K562 (cell line): Measurements from ENCODE around the gene CTNS. TPM values are rescaled to one million over a fixed set of nuclear protein-coding genes. Genes with fewer than 3 reads are reported as not detected.

ENCODE experiments used
- ATAC-seq: fragments of 200-7000 bp; cut with Tn5 transposase; 3 replicates; pipeline ENCODE4 v1.9.1; 2020; ENCODE audit warnings: moderate library complexity
- BruUV-seq: library from RNA; stranded (reverse); fragments of 400-500 nt; replicated peaks from 2 replicates; lab custom pipeline; 2021; lab: Mats Ljungman, UMichigan
- CTCF ChIA-PET: fragments of 300-600 bp; formaldehyde crosslinking; extraction: SDS; loops from one replicate; lab custom pipeline; 2021; ENCODE audit warnings: low intra/inter-chr PET ratio; lab: Yijun Ruan, JAX
- POLR2A ChIA-PET: fragments of 300-600, 350-650 bp; sonication (Branson Sonifier 250); formaldehyde crosslinking; extraction: SDS; loops from one replicate; lab custom pipeline; 2021; ENCODE audit warnings: antibody characterized with exemption, inconsistent platforms; lab: Yijun Ruan, JAX
- DNase-seq, 4 experiments: peaks; one replicate each; pipeline versions ENCODE4 v3.0.0 to v3.0.0-alpha.2; 2011 to 2018; ENCODE audit warnings: low spot score in 3 of 4, mixed read lengths in 3 of 4; ENCODE audit errors: extremely low read depth in 1 of 4
- FAIRE-seq: peaks from 2 replicates; lab custom pipeline; 2011; peaks lifted over from hg19 to GRCh38; lab: Jason Lieb, UNC
- H2AFZ ChIP-seq: 2 replicates; pipeline ENCODE4 v1.6.0; 2011; ENCODE audit warnings: low read depth, low read length, control low read depth, inconsistent platforms
- H3K27ac ChIP-seq: fragments of 200-600 bp; 3 replicates; pipeline ENCODE4 v1.8.0; 2011; ENCODE audit warnings: low read depth, mild to moderate bottlenecking, control low read depth, inconsistent platforms, low read length, moderate library complexity, mixed read lengths; ENCODE audit errors: extremely low read depth
- H3K27me3 ChIP-seq, 2 experiments: fragments of 300-600 bp in 1 of 2; 2 replicates in 1 of 2; 3 replicates in 1 of 2; pipeline versions ENCODE4 v1.6.0 to v1.8.0; 2011; ENCODE audit warnings: inconsistent platforms in 2 of 2, low read length in 2 of 2, mild to moderate bottlenecking in 1 of 2, mixed read lengths in 1 of 2, moderate library complexity in 1 of 2; ENCODE audit not compliant: control insufficient read depth in 2 of 2, insufficient read depth in 2 of 2
- H3K36me3 ChIP-seq: fragments of 300-600 bp; 3 replicates; pipeline ENCODE4 v1.8.0; 2011; ENCODE audit warnings: mild to moderate bottlenecking, low read length, inconsistent platforms; ENCODE audit not compliant: control insufficient read depth, insufficient read depth
- H3K4me1 ChIP-seq, 2 experiments: fragments of 200-600 bp in 1 of 2; replicated peaks in 1 of 2; 2 replicates in 1 of 2; 3 replicates in 1 of 2; pipeline versions ENCODE4 v1.5.1 to v1.8.0; 2011; ENCODE audit warnings: inconsistent platforms in 2 of 2, low read length in 2 of 2, mild to moderate bottlenecking in 1 of 2, mixed read lengths in 1 of 2, moderate library complexity in 1 of 2; ENCODE audit not compliant: control insufficient read depth in 2 of 2, insufficient read depth in 2 of 2
- H3K4me2 ChIP-seq: 2 replicates; pipeline ENCODE4 v1.6.1; 2011; ENCODE audit warnings: low read length, control low read depth, inconsistent platforms, mixed read lengths; ENCODE audit not compliant: insufficient read depth
- H3K4me3 ChIP-seq: fragments of 200-600 bp; sonication (generic), shearing (Covaris generic); 2 replicates; pipeline ENCODE4 v1.5.1; 2016; ENCODE audit warnings: control low read depth, inconsistent platforms
- H3K79me2 ChIP-seq: fragments of 200-600 bp; 3 replicates; pipeline ENCODE4 v1.8.0; 2011; ENCODE audit warnings: low read length, inconsistent platforms; ENCODE audit not compliant: control insufficient read depth, insufficient read depth
- H3K9ac ChIP-seq, 2 experiments: 2 replicates each; pipeline versions ENCODE4 v1.6.0 to v1.6.1; 2011; ENCODE audit warnings: low read depth in 2 of 2, low read length in 2 of 2, control low read depth in 1 of 2, inconsistent platforms in 1 of 2, mild to moderate bottlenecking in 1 of 2, mixed read lengths in 1 of 2; ENCODE audit not compliant: insufficient read depth in 1 of 2
- H3K9me1 ChIP-seq: one replicate; pipeline ENCODE4 v1.6.0; 2011; ENCODE audit warnings: inconsistent platforms, mild to moderate bottlenecking, low read length, moderate library complexity; ENCODE audit not compliant: control insufficient read depth, insufficient read depth
- H3K9me3 ChIP-seq: replicated peaks from 2 replicates; pipeline ENCODE4 v1.5.1; 2011; ENCODE audit warnings: low read depth, low read length, inconsistent platforms; ENCODE audit not compliant: control insufficient read depth, insufficient read depth
- H4K20me1 ChIP-seq: replicated peaks from 2 replicates; pipeline ENCODE4 v1.6.1; 2011; ENCODE audit warnings: low read length, inconsistent platforms, mixed read lengths; ENCODE audit not compliant: control insufficient read depth, insufficient read depth
- BRF2 ChIP-seq: IDR thresholded peaks from 3 replicates; pipeline ENCODE4 v1.6.1; 2011; ENCODE audit warnings: borderline replicate concordance, mild to moderate bottlenecking; ENCODE audit not compliant: insufficient read length, insufficient read depth
- CBX3 ChIP-seq, 2 experiments: IDR thresholded peaks; 1 replicate in 1 of 2; 2 replicates in 1 of 2; pipeline ENCODE4 v1.6.1; 2012; ENCODE audit warnings: inconsistent platforms in 2 of 2, low read length in 2 of 2, borderline replicate concordance in 1 of 2, control low read depth in 1 of 2
- CEBPG ChIP-seq, 3 experiments: fragments of 200-800 bp in 1 of 3; sonication (Bioruptor generic) in 1 of 3; sonication (generic) in 1 of 3; formaldehyde crosslinking in 1 of 3; IDR thresholded peaks in 2 of 3; conservative IDR thresholded peaks in 1 of 3; 2 replicates each; pipeline versions ENCODE4 v1.6.1 to v1.8.0; 2016 to 2022; ENCODE audit warnings: missing compliant biosample characterization in 2 of 3, missing genetic modification characterization in 2 of 3, mild to moderate bottlenecking in 1 of 3, missing genetic modification reagents in 1 of 3
- FOSL1 ChIP-seq: fragments of 200-800 bp; sonication (Bioruptor generic); conservative IDR thresholded peaks from 2 replicates; pipeline ENCODE4 v1.6.1; 2016; ENCODE audit warnings: missing genetic modification characterization, missing compliant biosample characterization
- PHF20 ChIP-seq: fragments of 450-650 bp; IDR thresholded peaks from 2 replicates; pipeline ENCODE4 v1.6.1; 2018; ENCODE audit not compliant: partially characterized antibody
- PHF8 ChIP-seq: fragments of 200-600 bp; sonication (generic); IDR thresholded peaks from 2 replicates; pipeline ENCODE4 v1.6.1; 2012; ENCODE audit warnings: mixed run types, mild to moderate bottlenecking, inconsistent platforms, low read length, moderate library complexity, borderline replicate concordance
- POLR3G ChIP-seq: IDR thresholded peaks from 2 replicates; pipeline ENCODE4 v1.6.1; 2011; ENCODE audit not compliant: insufficient read length, insufficient replicate concordance; ENCODE audit errors: extremely low read depth
- PREB ChIP-seq: sonication (generic); formaldehyde crosslinking; IDR thresholded peaks from 2 replicates; pipeline ENCODE4 v1.8.1; 2023; ENCODE audit warnings: mild to moderate bottlenecking, missing genetic modification reagents
- SIRT6 ChIP-seq: IDR thresholded peaks from one replicate; pipeline ENCODE4 v1.6.1; 2012; ENCODE audit warnings: low read depth, mild to moderate bottlenecking, control low read depth, inconsistent platforms, low read length, moderate library complexity
- ZKSCAN1 ChIP-seq: fragments of 150-350 bp; IDR thresholded peaks from 2 replicates; pipeline ENCODE4 v1.6.1; 2016; ENCODE audit warnings: low read depth, low read length
- ZNF174 ChIP-seq: fragments of 250-450 bp; sonication (Bioruptor Pico); IDR thresholded peaks from 2 replicates; pipeline ENCODE4 v1.4.0; 2020; ENCODE audit warnings: mild to moderate bottlenecking
- ZNF431 ChIP-seq: sonication (generic); formaldehyde crosslinking; IDR thresholded peaks from 2 replicates; pipeline ENCODE4 v1.8.0; 2022; ENCODE audit warnings: mild to moderate bottlenecking, missing genetic modification reagents
- ZNF445 ChIP-seq: fragments of 250-450 bp; sonication (Bioruptor Pico); IDR thresholded peaks from 2 replicates; pipeline ENCODE4 v1.4.0; 2020; ENCODE audit warnings: low read depth, mild to moderate bottlenecking, moderate library complexity
- ZNF518B ChIP-seq: fragments of 250-450 bp; sonication (Bioruptor Pico); IDR thresholded peaks from 2 replicates; pipeline ENCODE4 v1.5.0; 2021; ENCODE audit warnings: mild to moderate bottlenecking, moderate library complexity
- ZNF586 ChIP-seq: fragments of 450-650 bp; formaldehyde crosslinking; conservative IDR thresholded peaks from 2 replicates; pipeline ENCODE4 v1.4.0; 2020; ENCODE audit warnings: mild to moderate bottlenecking, moderate library complexity
- ZNF785 ChIP-seq: fragments of 250-450 bp; sonication (Bioruptor Pico); IDR thresholded peaks from 2 replicates; pipeline ENCODE4 v1.4.0; 2020; ENCODE audit warnings: mild to moderate bottlenecking
- WGBS: fragments of 100-300 bp; shearing (Covaris generic); methylation state at CpG from one replicate; pipeline ENCODE4 v1.1.6; 2016; ENCODE audit warnings: low coverage, mixed read lengths; ENCODE audit not compliant: insufficient coverage; ENCODE audit errors: missing lambda C conversion rate; 5-methylcytosine and 5-hydroxymethylcytosine counted together
- in situ Hi-C: fragments of 300-500 bp; cut with MboI; formaldehyde crosslinking; loops from 4 replicates; pipeline ENCODE4 v1.15.0; 2018; ENCODE audit warnings: inconsistent platforms, mixed read lengths
- intact Hi-C: fragments of 100-400 bp; cut with micrococcal nuclease; formaldehyde crosslinking; loops from 2 replicates; pipeline ENCODE4 v1.14.2; 2022
- polyA plus RNA-seq, 8 experiments: library from polyadenylated mRNA; depleted of rRNA in 4 of 8; stranded (reverse) in 5 of 8; unstranded in 3 of 8; fragments of >200 nt; fragmentation: Nextera tagmentation in 2 of 8; fragmentation: Illumina TruSeq in 1 of 8; extraction: Ambion mirVana in 2 of 8; extraction: Trizol in 1 of 8; gene quantifications; 2 replicates each; pipeline versions ENCODE4 v1.2.1 to v1.2.3, GENCODE V29; 2011 to 2014; ENCODE audit warnings: inconsistent platforms in 1 of 8, missing spikeins in 1 of 8
- total RNA-seq, 7 experiments: library from RNA; depleted of rRNA in 6 of 7; stranded (reverse); fragments of >200 nt in 6 of 7; fragmentation: Illumina TruSeq in 2 of 7; extraction: Trizol in 2 of 7; gene quantifications; 2 replicates each; pipeline versions ENCODE4 v1.2.1 to v1.2.3, GENCODE V29; 2011 to 2021; ENCODE audit warnings: low replicate concordance in 1 of 7

CTNS gene
- total and polyA plus RNA-seq, 9 of the 15 experiments (the other 6 are each of a cell fraction or from before 2014, with no cell fraction given): 0.66 to 8.4 (median 4.9) TPM

- in situ Hi-C loops (no loop called here), intact Hi-C loops (no loop called here)
- Histone ChIP-seq H3K4me2 (no peak overlapping the region), H3K9me3 (no peaks in the 10 kb centered on the region), H3K4me3 (no peak overlapping the region), H3K9me1 (no peaks in the 10 kb centered on the region), H3K36me3 (peaks cover 31% of the 10 kb centered on the region; the same call in 2 of the 3 replicates), H4K20me1 (no peaks in the 10 kb centered on the region), H3K9ac (no peak overlapping the region), H2AFZ (no peak overlapping the region), H3K4me1 (no peaks in the 10 kb centered on the region), H3K27ac (no peak overlapping the region), H3K79me2 (no peaks in the 10 kb centered on the region), H3K27me3 (no peaks in the 10 kb centered on the region)
- FAIRE-seq (no peak), ATAC-seq (no peak), DNase-seq (no peak)
- ChIA-PET CTCF (no interaction called here), POLR2A (interaction anchor here (1.2 kb wide), 1 partner anchor 9 kb away, joined by 5 read pairs; no protein-coding TSS in a partner anchor)
- 91% methylated on average over 14 of the region's 14 CpGs for WGBS
- BruUV-seq: no TSS peak
- TF ChIP-seq CBX3 (IDR thresholded peaks at IDR 0.05; ENCODE audit: borderline replicate concordance in 1 of 2, low read length in 2 of 2): no peak
- no peak for TF ChIP-seq BRF2
- TF ChIP-seq ZNF518B: no peak
- TF ChIP-seq PHF8: no peak
- no peak for TF ChIP-seq ZNF445 (CRISPR knock-in tag)
- no peak for TF ChIP-seq FOSL1
- TF ChIP-seq ZNF174 (CRISPR knock-in tag): no peak
- TF ChIP-seq SIRT6: no peak
- no peak for TF ChIP-seq ZNF785 (CRISPR knock-in tag)
- no peak for TF ChIP-seq PREB
- no peak for TF ChIP-seq ZKSCAN1
- no peak for TF ChIP-seq CEBPG (CRISPR knock-in tag; IDR thresholded peaks at IDR 0.05)
- no peak for TF ChIP-seq CEBPG (tag; conservative IDR thresholded peaks at IDR 0.05 in 1 of 2, IDR thresholded peaks at IDR 0.05 in 1 of 2)
- TF ChIP-seq POLR3G: no peak
- TF ChIP-seq ZNF431: no peak
- no peak for TF ChIP-seq ZNF586 (CRISPR knock-in tag)
- no peak for TF ChIP-seq PHF20
These were observed 26.0 kb upstream of the CTNS start for GRCh38 chr17:3610523-3610922.
